H9 (cell line): ENCODE results near the gene IL24. TPM values are rescaled to one million over a fixed set of nuclear protein-coding genes. Genes with fewer than 3 reads are reported as not detected.

Experiments used
- DNase-seq: peaks from one replicate; pipeline ENCODE4 v3.0.0-alpha.2; 2017
- H2AFZ ChIP-seq: one replicate; pipeline ENCODE4 v1.6.1; 2013; ENCODE audit warnings: mild to moderate bottlenecking, low read length, control low read depth, moderate library complexity
- H2AK5ac ChIP-seq: 2 replicates; pipeline ENCODE4 v1.6.1; 2013; ENCODE audit warnings: low read length, control low read depth, mixed read lengths; ENCODE audit not compliant: insufficient read length
- H2BK120ac ChIP-seq: one replicate; pipeline ENCODE4 v1.6.1; 2013; ENCODE audit warnings: low read depth, mild to moderate bottlenecking, low read length, control low read depth, inconsistent platforms; ENCODE audit not compliant: poor library complexity, severe bottlenecking
- H2BK12ac ChIP-seq: 2 replicates; pipeline ENCODE4 v1.6.1; 2013; ENCODE audit warnings: low read length, control low read depth, mixed read lengths, low read depth; ENCODE audit not compliant: insufficient read length
- H2BK15ac ChIP-seq: 2 replicates; pipeline ENCODE4 v1.6.1; 2013; ENCODE audit warnings: low read depth, low read length, control low read depth
- H2BK20ac ChIP-seq: one replicate; pipeline ENCODE4 v1.6.1; 2013; ENCODE audit warnings: low read depth, mild to moderate bottlenecking, low read length, control low read depth, inconsistent platforms; ENCODE audit not compliant: poor library complexity, severe bottlenecking
- H2BK5ac ChIP-seq: 2 replicates; pipeline ENCODE4 v1.6.1; 2013; ENCODE audit warnings: low read length, control low read depth, mixed read lengths; ENCODE audit not compliant: insufficient read length
- H3K14ac ChIP-seq: 2 replicates; pipeline ENCODE4 v1.6.1; 2013; ENCODE audit warnings: low read length, control low read depth; ENCODE audit not compliant: insufficient read depth
- H3K18ac ChIP-seq: 2 replicates; pipeline ENCODE4 v1.6.1; 2013; ENCODE audit warnings: low read depth, mild to moderate bottlenecking, mixed read lengths, low read length, control low read depth; ENCODE audit not compliant: insufficient read length
- H3K23ac ChIP-seq: 2 replicates; pipeline ENCODE4 v1.6.1; 2013; ENCODE audit warnings: low read length, control low read depth, mixed read lengths, low read depth; ENCODE audit not compliant: insufficient read length
- H3K23me2 ChIP-seq: 2 replicates; pipeline ENCODE4 v1.6.1; 2013; ENCODE audit warnings: low read depth, mild to moderate bottlenecking, mixed read lengths, low read length, control low read depth; ENCODE audit not compliant: insufficient read length, poor library complexity, severe bottlenecking
- H3K27ac ChIP-seq: 2 replicates; pipeline ENCODE4 v1.5.1; 2013; ENCODE audit warnings: low read length, control low read depth, mixed read lengths, low read depth; ENCODE audit not compliant: insufficient read length
- H3K27me3 ChIP-seq: 2 replicates; pipeline ENCODE4 v1.6.1; 2013; ENCODE audit warnings: low read length, control low read depth, inconsistent platforms; ENCODE audit not compliant: insufficient read depth
- H3K4ac ChIP-seq: 2 replicates; pipeline ENCODE4 v1.6.1; 2013; ENCODE audit warnings: low read depth, mild to moderate bottlenecking, control low read depth, inconsistent platforms, low read length, moderate library complexity
- H3K4me1 ChIP-seq: 2 replicates; pipeline ENCODE4 v1.6.1; 2013; ENCODE audit warnings: low read length, control low read depth, inconsistent platforms; ENCODE audit not compliant: insufficient read depth
- H3K4me2 ChIP-seq: 2 replicates; pipeline ENCODE4 v1.6.1; 2013; ENCODE audit warnings: low read length, control low read depth, mixed read lengths; ENCODE audit not compliant: insufficient read length, insufficient read depth
- H3K56ac ChIP-seq: 2 replicates; pipeline ENCODE4 v1.6.1; 2013; ENCODE audit warnings: low read depth, mild to moderate bottlenecking, mixed read lengths, low read length, control low read depth; ENCODE audit not compliant: insufficient read length
- H3K79me1 ChIP-seq: 2 replicates; pipeline ENCODE4 v1.6.1; 2013; ENCODE audit warnings: low read depth, mild to moderate bottlenecking, moderate library complexity, low read length, control low read depth, inconsistent platforms; ENCODE audit not compliant: insufficient read depth, poor library complexity, severe bottlenecking
- H3K79me2 ChIP-seq: 2 replicates; pipeline ENCODE4 v1.6.1; 2013; ENCODE audit warnings: low read length, control low read depth, inconsistent platforms; ENCODE audit not compliant: insufficient read depth
- H3K9ac ChIP-seq: 2 replicates; pipeline ENCODE4 v1.6.1; 2013; ENCODE audit warnings: low read length, control low read depth, mixed read lengths; ENCODE audit not compliant: insufficient read length; ENCODE audit errors: extremely low read depth
- H3K9me3 ChIP-seq: one replicate; pipeline ENCODE4 v1.6.1; 2013; ENCODE audit warnings: low read depth, low read length, inconsistent platforms; ENCODE audit not compliant: control insufficient read depth
- H3T11ph ChIP-seq: one replicate; pipeline ENCODE4 v1.6.1; 2013; ENCODE audit warnings: mild to moderate bottlenecking, low read length, control low read depth, inconsistent platforms
- H4K20me1 ChIP-seq: one replicate; pipeline ENCODE4 v1.6.1; 2013; ENCODE audit not compliant: control insufficient read depth, insufficient read length, insufficient read depth
- H4K5ac ChIP-seq: 2 replicates; pipeline ENCODE4 v1.6.1; 2013; ENCODE audit warnings: low read depth, mild to moderate bottlenecking, mixed read lengths, low read length, control low read depth; ENCODE audit not compliant: insufficient read length
- H4K8ac ChIP-seq: replicated peaks from 2 replicates; pipeline ENCODE4 v1.6.1; 2013; ENCODE audit warnings: low read length, control low read depth, mixed read lengths, low read depth; ENCODE audit not compliant: insufficient read length
- H4K91ac ChIP-seq: 2 replicates; pipeline ENCODE4 v1.6.1; 2013; ENCODE audit warnings: low read depth, mild to moderate bottlenecking, moderate library complexity, mixed read lengths, low read length, control low read depth; ENCODE audit not compliant: insufficient read length
- H3K27ac Mint-ChIP-seq, 3 experiments: 2 replicates in 2 of 3; 3 replicates in 1 of 3; pipeline ENCODE4 v1.8.0; 2020 to 2021; ENCODE audit warnings: mixed read lengths in 3 of 3, mild to moderate bottlenecking in 1 of 3, moderate library complexity in 1 of 3
- H3K27me3 Mint-ChIP-seq: 2 replicates; pipeline ENCODE4 v1.8.0; 2021; ENCODE audit warnings: low read depth, mild to moderate bottlenecking, moderate library complexity, mixed read lengths
- H3K36me3 Mint-ChIP-seq, 3 experiments: 2 replicates in 2 of 3; 3 replicates in 1 of 3; pipeline ENCODE4 v1.8.0; 2020 to 2021; ENCODE audit warnings: low read depth in 3 of 3, mixed read lengths in 3 of 3; ENCODE audit not compliant: insufficient read depth in 1 of 3
- H3K4me1 Mint-ChIP-seq, 2 experiments: 2 replicates each; pipeline ENCODE4 v1.8.0; 2020; ENCODE audit warnings: mixed read lengths in 2 of 2
- H3K4me3 Mint-ChIP-seq, 2 experiments: 2 replicates in 1 of 2; 3 replicates in 1 of 2; pipeline ENCODE4 v1.8.0; 2020 to 2021; ENCODE audit warnings: mild to moderate bottlenecking in 2 of 2, mixed read lengths in 2 of 2, moderate library complexity in 1 of 2
- H3K9me3 Mint-ChIP-seq, 2 experiments: 2 replicates in 1 of 2; 3 replicates in 1 of 2; pipeline ENCODE4 v1.8.0; 2020; ENCODE audit warnings: mild to moderate bottlenecking in 2 of 2, mixed read lengths in 2 of 2, moderate library complexity in 1 of 2
- WGBS: extraction: QIAGEN DNeasy Blood & Tissue Kit; methylation state at CpG from one replicate; pipeline ENCODE4 v1.1.7; 2013; ENCODE audit warnings: missing lambda C conversion rate, low lambda C conversion rate, mixed read lengths; ENCODE audit not compliant: insufficient read length; ENCODE audit errors: extremely low coverage; 5-methylcytosine and 5-hydroxymethylcytosine counted together
- total RNA-seq: library from RNA; stranded (reverse); gene quantifications from 2 replicates; pipeline ENCODE4 v1.2.1, GENCODE V29; 2021
- TF ChIP-seq, protein P1 (sequence below): fragments of 200-600 bp; sonication (generic); conservative IDR thresholded peaks from 3 replicates; pipeline ENCODE4 v1.8.0; 2021; ENCODE audit warnings: antibody characterized with exemption, mild to moderate bottlenecking

Gene IL24
- total RNA-seq, 1 experiment from 2014 or later, result not detected

DNA sequence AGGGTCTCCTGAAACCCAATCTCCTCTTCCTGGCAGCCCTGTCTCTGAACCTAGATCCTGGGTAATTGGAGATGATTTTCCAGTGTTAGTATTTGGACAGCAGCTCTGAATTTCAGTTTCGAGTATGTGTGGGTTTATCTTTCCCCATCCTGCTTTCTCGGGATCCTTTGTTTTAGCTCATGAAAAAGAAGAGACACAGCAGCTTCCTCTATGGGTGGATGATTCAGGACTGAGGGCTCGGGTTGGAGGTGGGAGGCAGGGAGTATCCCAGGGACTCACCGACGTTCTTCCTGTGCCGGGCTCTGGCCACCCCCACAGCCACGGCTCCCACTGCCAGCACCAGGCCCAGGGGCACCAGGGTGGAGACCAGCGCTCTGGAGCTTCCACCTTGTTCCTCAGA, 34.9 kb downstream of the IL24 start:
- DNase-seq, result no peak
- Histone ChIP-seq H3T11ph (no peak overlapping the region), H3K27ac (no peak overlapping the region), H3K4me1 (no peaks in the 10 kb centered on the region), H2BK120ac (no peak overlapping the region), H2AK5ac (no peak overlapping the region), H4K20me1 (no peaks in the 10 kb centered on the region), H3K79me2 (no peaks in the 10 kb centered on the region), H3K4me2 (no peak overlapping the region), H4K91ac (no peak overlapping the region), H3K14ac (no peak overlapping the region), H2BK20ac (no peak overlapping the region), H3K23ac (no peak overlapping the region), H3K9ac (no peak overlapping the region), H4K8ac (no peak overlapping the region), H4K5ac (no peak overlapping the region), H3K18ac (no peak overlapping the region), H3K27me3 (no peaks in the 10 kb centered on the region), H2AFZ (no peak overlapping the region), H3K4ac (no peak overlapping the region), H2BK12ac (no peak overlapping the region), H3K9me3 (no peaks in the 10 kb centered on the region), H3K56ac (no peak overlapping the region), H2BK5ac (no peak overlapping the region), H2BK15ac (no peak overlapping the region), H3K79me1 (no peaks in the 10 kb centered on the region), H3K23me2 (no peaks in the 10 kb centered on the region)
- no peak overlapping the region for H3K4me3 Mint-ChIP-seq
- H3K36me3 Mint-ChIP-seq, result no peaks in the 10 kb centered on the region
- WGBS, result no CpG with 5 or more reads among the region's 8 CpGs
- TF ChIP-seq, protein P1, sequence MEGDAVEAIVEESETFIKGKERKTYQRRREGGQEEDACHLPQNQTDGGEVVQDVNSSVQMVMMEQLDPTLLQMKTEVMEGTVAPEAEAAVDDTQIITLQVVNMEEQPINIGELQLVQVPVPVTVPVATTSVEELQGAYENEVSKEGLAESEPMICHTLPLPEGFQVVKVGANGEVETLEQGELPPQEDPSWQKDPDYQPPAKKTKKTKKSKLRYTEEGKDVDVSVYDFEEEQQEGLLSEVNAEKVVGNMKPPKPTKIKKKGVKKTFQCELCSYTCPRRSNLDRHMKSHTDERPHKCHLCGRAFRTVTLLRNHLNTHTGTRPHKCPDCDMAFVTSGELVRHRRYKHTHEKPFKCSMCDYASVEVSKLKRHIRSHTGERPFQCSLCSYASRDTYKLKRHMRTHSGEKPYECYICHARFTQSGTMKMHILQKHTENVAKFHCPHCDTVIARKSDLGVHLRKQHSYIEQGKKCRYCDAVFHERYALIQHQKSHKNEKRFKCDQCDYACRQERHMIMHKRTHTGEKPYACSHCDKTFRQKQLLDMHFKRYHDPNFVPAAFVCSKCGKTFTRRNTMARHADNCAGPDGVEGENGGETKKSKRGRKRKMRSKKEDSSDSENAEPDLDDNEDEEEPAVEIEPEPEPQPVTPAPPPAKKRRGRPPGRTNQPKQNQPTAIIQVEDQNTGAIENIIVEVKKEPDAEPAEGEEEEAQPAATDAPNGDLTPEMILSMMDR, result no peak
- no peaks in the 10 kb centered on the region for H3K9me3 Mint-ChIP-seq
- H3K27me3 Mint-ChIP-seq, result peaks cover 4% of the 10 kb centered on the region; the same call in 1 of the 2 replicates
- H3K4me1 Mint-ChIP-seq, result peaks cover 2 to 3% of the 10 kb centered on the region in 2 experiments; a peak in 2 of 4 replicates
- no peak overlapping the region for H3K27ac Mint-ChIP-seq
